ENCODE data around the gene HCRT. TPM values are rescaled to one million over a fixed set of nuclear protein-coding genes. Genes with fewer than 3 reads are reported as not detected.

Gene HCRT
- total and polyA plus RNA-seq, 2 of the 8 experiments (the other 6 are each of a cell fraction or from before 2014, with no cell fraction given) = not detected

DNA sequence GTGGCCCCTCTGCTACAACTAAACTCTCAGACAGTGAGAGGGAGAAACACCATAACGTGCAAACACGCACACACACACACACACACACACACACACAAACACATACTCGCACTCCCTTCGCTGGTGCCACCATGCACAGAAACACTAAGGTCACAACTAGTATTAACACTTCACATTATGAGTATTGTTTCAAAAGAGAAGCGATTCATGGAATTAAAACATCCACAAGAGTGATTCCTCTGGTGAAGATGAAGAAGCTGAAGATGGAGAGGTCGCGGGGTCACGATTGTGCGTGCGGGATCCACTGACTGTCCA, 16.2 kb upstream of the HCRT start (continued):
- TF ChIP-seq, protein P1, sequence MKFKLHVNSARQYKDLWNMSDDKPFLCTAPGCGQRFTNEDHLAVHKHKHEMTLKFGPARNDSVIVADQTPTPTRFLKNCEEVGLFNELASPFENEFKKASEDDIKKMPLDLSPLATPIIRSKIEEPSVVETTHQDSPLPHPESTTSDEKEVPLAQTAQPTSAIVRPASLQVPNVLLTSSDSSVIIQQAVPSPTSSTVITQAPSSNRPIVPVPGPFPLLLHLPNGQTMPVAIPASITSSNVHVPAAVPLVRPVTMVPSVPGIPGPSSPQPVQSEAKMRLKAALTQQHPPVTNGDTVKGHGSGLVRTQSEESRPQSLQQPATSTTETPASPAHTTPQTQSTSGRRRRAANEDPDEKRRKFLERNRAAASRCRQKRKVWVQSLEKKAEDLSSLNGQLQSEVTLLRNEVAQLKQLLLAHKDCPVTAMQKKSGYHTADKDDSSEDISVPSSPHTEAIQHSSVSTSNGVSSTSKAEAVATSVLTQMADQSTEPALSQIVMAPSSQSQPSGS (IDR thresholded peaks at IDR 0.05; ENCODE audit: low read length) = no peak
- no peak for TF ChIP-seq ASH2L (IDR thresholded peaks at IDR 0.05; ENCODE audit: low read length)
- no peak for TF ChIP-seq JUN (IDR thresholded peaks at IDR 0.05; ENCODE audit: low read depth, low read length)
- TF ChIP-seq, protein P2, sequence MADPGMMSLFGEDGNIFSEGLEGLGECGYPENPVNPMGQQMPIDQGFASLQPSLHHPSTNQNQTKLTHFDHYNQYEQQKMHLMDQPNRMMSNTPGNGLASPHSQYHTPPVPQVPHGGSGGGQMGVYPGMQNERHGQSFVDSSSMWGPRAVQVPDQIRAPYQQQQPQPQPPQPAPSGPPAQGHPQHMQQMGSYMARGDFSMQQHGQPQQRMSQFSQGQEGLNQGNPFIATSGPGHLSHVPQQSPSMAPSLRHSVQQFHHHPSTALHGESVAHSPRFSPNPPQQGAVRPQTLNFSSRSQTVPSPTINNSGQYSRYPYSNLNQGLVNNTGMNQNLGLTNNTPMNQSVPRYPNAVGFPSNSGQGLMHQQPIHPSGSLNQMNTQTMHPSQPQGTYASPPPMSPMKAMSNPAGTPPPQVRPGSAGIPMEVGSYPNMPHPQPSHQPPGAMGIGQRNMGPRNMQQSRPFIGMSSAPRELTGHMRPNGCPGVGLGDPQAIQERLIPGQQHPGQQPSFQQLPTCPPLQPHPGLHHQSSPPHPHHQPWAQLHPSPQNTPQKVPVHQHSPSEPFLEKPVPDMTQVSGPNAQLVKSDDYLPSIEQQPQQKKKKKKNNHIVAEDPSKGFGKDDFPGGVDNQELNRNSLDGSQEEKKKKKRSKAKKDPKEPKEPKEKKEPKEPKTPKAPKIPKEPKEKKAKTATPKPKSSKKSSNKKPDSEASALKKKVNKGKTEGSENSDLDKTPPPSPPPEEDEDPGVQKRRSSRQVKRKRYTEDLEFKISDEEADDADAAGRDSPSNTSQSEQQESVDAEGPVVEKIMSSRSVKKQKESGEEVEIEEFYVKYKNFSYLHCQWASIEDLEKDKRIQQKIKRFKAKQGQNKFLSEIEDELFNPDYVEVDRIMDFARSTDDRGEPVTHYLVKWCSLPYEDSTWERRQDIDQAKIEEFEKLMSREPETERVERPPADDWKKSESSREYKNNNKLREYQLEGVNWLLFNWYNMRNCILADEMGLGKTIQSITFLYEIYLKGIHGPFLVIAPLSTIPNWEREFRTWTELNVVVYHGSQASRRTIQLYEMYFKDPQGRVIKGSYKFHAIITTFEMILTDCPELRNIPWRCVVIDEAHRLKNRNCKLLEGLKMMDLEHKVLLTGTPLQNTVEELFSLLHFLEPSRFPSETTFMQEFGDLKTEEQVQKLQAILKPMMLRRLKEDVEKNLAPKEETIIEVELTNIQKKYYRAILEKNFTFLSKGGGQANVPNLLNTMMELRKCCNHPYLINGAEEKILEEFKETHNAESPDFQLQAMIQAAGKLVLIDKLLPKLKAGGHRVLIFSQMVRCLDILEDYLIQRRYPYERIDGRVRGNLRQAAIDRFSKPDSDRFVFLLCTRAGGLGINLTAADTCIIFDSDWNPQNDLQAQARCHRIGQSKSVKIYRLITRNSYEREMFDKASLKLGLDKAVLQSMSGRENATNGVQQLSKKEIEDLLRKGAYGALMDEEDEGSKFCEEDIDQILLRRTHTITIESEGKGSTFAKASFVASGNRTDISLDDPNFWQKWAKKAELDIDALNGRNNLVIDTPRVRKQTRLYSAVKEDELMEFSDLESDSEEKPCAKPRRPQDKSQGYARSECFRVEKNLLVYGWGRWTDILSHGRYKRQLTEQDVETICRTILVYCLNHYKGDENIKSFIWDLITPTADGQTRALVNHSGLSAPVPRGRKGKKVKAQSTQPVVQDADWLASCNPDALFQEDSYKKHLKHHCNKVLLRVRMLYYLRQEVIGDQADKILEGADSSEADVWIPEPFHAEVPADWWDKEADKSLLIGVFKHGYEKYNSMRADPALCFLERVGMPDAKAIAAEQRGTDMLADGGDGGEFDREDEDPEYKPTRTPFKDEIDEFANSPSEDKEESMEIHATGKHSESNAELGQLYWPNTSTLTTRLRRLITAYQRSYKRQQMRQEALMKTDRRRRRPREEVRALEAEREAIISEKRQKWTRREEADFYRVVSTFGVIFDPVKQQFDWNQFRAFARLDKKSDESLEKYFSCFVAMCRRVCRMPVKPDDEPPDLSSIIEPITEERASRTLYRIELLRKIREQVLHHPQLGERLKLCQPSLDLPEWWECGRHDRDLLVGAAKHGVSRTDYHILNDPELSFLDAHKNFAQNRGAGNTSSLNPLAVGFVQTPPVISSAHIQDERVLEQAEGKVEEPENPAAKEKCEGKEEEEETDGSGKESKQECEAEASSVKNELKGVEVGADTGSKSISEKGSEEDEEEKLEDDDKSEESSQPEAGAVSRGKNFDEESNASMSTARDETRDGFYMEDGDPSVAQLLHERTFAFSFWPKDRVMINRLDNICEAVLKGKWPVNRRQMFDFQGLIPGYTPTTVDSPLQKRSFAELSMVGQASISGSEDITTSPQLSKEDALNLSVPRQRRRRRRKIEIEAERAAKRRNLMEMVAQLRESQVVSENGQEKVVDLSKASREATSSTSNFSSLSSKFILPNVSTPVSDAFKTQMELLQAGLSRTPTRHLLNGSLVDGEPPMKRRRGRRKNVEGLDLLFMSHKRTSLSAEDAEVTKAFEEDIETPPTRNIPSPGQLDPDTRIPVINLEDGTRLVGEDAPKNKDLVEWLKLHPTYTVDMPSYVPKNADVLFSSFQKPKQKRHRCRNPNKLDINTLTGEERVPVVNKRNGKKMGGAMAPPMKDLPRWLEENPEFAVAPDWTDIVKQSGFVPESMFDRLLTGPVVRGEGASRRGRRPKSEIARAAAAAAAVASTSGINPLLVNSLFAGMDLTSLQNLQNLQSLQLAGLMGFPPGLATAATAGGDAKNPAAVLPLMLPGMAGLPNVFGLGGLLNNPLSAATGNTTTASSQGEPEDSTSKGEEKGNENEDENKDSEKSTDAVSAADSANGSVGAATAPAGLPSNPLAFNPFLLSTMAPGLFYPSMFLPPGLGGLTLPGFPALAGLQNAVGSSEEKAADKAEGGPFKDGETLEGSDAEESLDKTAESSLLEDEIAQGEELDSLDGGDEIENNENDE (IDR thresholded peaks at IDR 0.05; ENCODE audit: insufficient replicate concordance, low read length) = no peak
- no peak for TF ChIP-seq RXRA (IDR thresholded peaks at IDR 0.05; ENCODE audit: insufficient read depth, low read depth, low read length)
- no peak for TF ChIP-seq BRCA1 (IDR thresholded peaks at IDR 0.05; ENCODE audit: low read depth, low read length)
- TF ChIP-seq, protein P3, sequence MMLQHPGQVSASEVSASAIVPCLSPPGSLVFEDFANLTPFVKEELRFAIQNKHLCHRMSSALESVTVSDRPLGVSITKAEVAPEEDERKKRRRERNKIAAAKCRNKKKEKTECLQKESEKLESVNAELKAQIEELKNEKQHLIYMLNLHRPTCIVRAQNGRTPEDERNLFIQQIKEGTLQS (IDR thresholded peaks at IDR 0.05; ENCODE audit: insufficient read depth, low read depth, low read length) = no peak

Measured in H1 (cell line).